HCT116 (cell line): Measurements from ENCODE around the gene SMIM45.
A peak's percentile ranks its signal among the peaks of the same experiment; 100 is the strongest.

ENCODE experiments used
- ATAC-seq: fragments of 200-7000 bp; cut with Tn5 transposase; 2 replicates; pipeline ENCODE4 v1.9.1; 2020; ENCODE audit warnings: mild to moderate bottlenecking, moderate library complexity
- BruUV-seq: library from RNA; stranded (reverse); fragments of 400-500 nt; replicated peaks from 2 replicates; lab custom pipeline; 2021; lab: Mats Ljungman, UMichigan
- CTCF ChIA-PET: fragments of 300-600 bp; sonication (Branson Sonifier 250); formaldehyde crosslinking; loops from one replicate; lab custom pipeline; 2021; ENCODE audit warnings: antibody characterized with exemption; lab: Charles Lee
- POLR2A ChIA-PET: fragments of 300-600, 350-600 bp; sonication (Branson Sonifier 250); formaldehyde crosslinking; loops from one replicate; lab custom pipeline; 2021; ENCODE audit warnings: antibody characterized with exemption; lab: Charles Lee
- RAD21 ChIA-PET, 2 experiments: fragments of 300-600 bp; sonication (Branson Sonifier 250); formaldehyde crosslinking; loops; one replicate each; lab custom pipeline; 2023; ENCODE audit warnings: low total read pairs in 2 of 2; ENCODE audit not compliant: uncharacterized antibody in 2 of 2, unreplicated experiment in 2 of 2, low non-redundant PET in 1 of 2; lab: Charles Lee
- DNase-seq: peaks from one replicate; pipeline ENCODE4 v3.0.0-alpha.2; 2010; ENCODE audit warnings: low read depth, low spot score
- H2AFZ ChIP-seq: fragments of 200-600 bp; shearing (Covaris generic), sonication (generic); 2 replicates; pipeline ENCODE4 v1.6.1; 2017; ENCODE audit warnings: low read depth, mixed run types, mixed read lengths, antibody characterized with exemption, low read length; ENCODE audit not compliant: poor library complexity, severe bottlenecking
- H3K27ac ChIP-seq: 2 replicates; pipeline ENCODE4 v1.5.1; 2012; ENCODE audit warnings: low read depth, low read length
- H3K27me3 ChIP-seq: fragments of 200-600 bp; sonication (generic); 2 replicates; pipeline ENCODE4 v1.6.1; 2016; ENCODE audit warnings: mixed run types, low read length, mixed read lengths; ENCODE audit not compliant: insufficient read depth
- H3K36me3 ChIP-seq, 2 experiments: fragments of 200-500 bp in 1 of 2; fragments of 200-600 bp in 1 of 2; sonication (Bioruptor generic) in 1 of 2; sonication (generic) in 1 of 2; 2 replicates each; pipeline versions ENCODE4 v1.5.1 to v1.6.1; 2014 to 2016; ENCODE audit warnings: low read length in 2 of 2, inconsistent platforms in 1 of 2, mixed read lengths in 1 of 2, mixed run types in 1 of 2; ENCODE audit not compliant: insufficient read depth in 2 of 2, control insufficient read depth in 1 of 2
- H3K4me1 ChIP-seq, 2 experiments: fragments of 200-600 bp in 1 of 2; sonication (generic) in 1 of 2; 2 replicates each; pipeline versions ENCODE4 v1.5.1 to v1.6.1; 2012 to 2017; ENCODE audit warnings: low read length in 2 of 2, inconsistent platforms in 1 of 2, mild to moderate bottlenecking in 1 of 2, mixed read lengths in 1 of 2, mixed run types in 1 of 2, moderate library complexity in 1 of 2; ENCODE audit not compliant: insufficient read depth in 2 of 2, control insufficient read depth in 1 of 2
- H3K4me2 ChIP-seq: fragments of 200-600 bp; sonication (generic); 2 replicates; pipeline ENCODE4 v1.6.1; 2017; ENCODE audit warnings: mixed run types, low read length, mixed read lengths
- H3K4me3 ChIP-seq, 2 experiments: fragments of 200-600 bp in 1 of 2; sonication (generic) in 1 of 2; replicated peaks in 1 of 2; 2 replicates each; pipeline ENCODE4 v1.5.1; 2011 to 2016; ENCODE audit warnings: low read length in 2 of 2, control low read depth in 1 of 2, low read depth in 1 of 2, mild to moderate bottlenecking in 1 of 2, mixed read lengths in 1 of 2, mixed run types in 1 of 2
- H3K79me2 ChIP-seq: fragments of 200-600 bp; sonication (generic); 2 replicates; pipeline ENCODE4 v1.6.1; 2017; ENCODE audit warnings: mild to moderate bottlenecking, mixed run types, low read length, moderate library complexity, mixed read lengths; ENCODE audit not compliant: insufficient read depth
- H3K9ac ChIP-seq: fragments of 200-600 bp; sonication (generic); 2 replicates; pipeline ENCODE4 v1.6.1; 2016; ENCODE audit warnings: low read length, mixed read lengths
- H3K9me2 ChIP-seq: fragments of 200-600 bp; sonication (generic), shearing (Covaris generic); 2 replicates; pipeline ENCODE4 v1.6.1; 2017; ENCODE audit warnings: mixed run types, mild to moderate bottlenecking, moderate library complexity; ENCODE audit not compliant: insufficient read depth
- H3K9me3 ChIP-seq, 2 experiments: fragments of 200-500 bp in 1 of 2; fragments of 200-600 bp in 1 of 2; sonication (Bioruptor generic) in 1 of 2; sonication (generic) in 1 of 2; 2 replicates each; pipeline ENCODE4 v1.6.1; 2014 to 2017; ENCODE audit warnings: low read length in 2 of 2, mixed read lengths in 2 of 2, inconsistent platforms in 1 of 2, low read depth in 1 of 2, mild to moderate bottlenecking in 1 of 2, mixed run types in 1 of 2, moderate library complexity in 1 of 2; ENCODE audit not compliant: control insufficient read depth in 1 of 2, insufficient read depth in 1 of 2
- H4K20me1 ChIP-seq: fragments of 200-600 bp; sonication (generic), shearing (Covaris generic); 2 replicates; pipeline ENCODE4 v1.6.1; 2017; ENCODE audit warnings: mixed run types, mild to moderate bottlenecking, moderate library complexity; ENCODE audit not compliant: insufficient read depth
- CBX3 ChIP-seq: IDR thresholded peaks from 2 replicates; pipeline ENCODE4 v1.6.1; 2012; ENCODE audit warnings: low read depth
- CEBPB ChIP-seq: IDR thresholded peaks from 2 replicates; pipeline ENCODE4 v1.6.1; 2012; ENCODE audit warnings: low read depth
- EZH2 ChIP-seq: fragments of 200-600 bp; sonication (generic); IDR thresholded peaks from 2 replicates; pipeline ENCODE4 v1.6.1; 2017; ENCODE audit warnings: antibody characterized with exemption, mixed run types
- EZH2phosphoT487 ChIP-seq: fragments of 200-600 bp; IDR thresholded peaks from 2 replicates; pipeline ENCODE4 v1.6.1; 2018; ENCODE audit warnings: antibody characterized with exemption, borderline replicate concordance
- FOSL1 ChIP-seq: IDR thresholded peaks from 2 replicates; pipeline ENCODE4 v1.6.1; 2012; ENCODE audit warnings: low read depth
- JUND ChIP-seq: IDR thresholded peaks from 2 replicates; pipeline ENCODE4 v1.6.1; 2012
- MAX ChIP-seq: IDR thresholded peaks from 2 replicates; pipeline ENCODE4 v1.6.1; 2012
- RAD21 ChIP-seq: IDR thresholded peaks from 2 replicates; pipeline ENCODE4 v1.6.1; 2012; ENCODE audit warnings: low read depth, mild to moderate bottlenecking
- REST ChIP-seq: IDR thresholded peaks from 2 replicates; pipeline ENCODE4 v1.6.1; 2012; ENCODE audit warnings: low read depth
- SIN3A ChIP-seq: IDR thresholded peaks from 2 replicates; pipeline ENCODE4 v1.6.1; 2012; ENCODE audit warnings: low read depth
- SP1 ChIP-seq: IDR thresholded peaks from 2 replicates; pipeline ENCODE4 v1.6.1; 2012; ENCODE audit warnings: low read depth
- SRF ChIP-seq: IDR thresholded peaks from 2 replicates; pipeline ENCODE4 v1.6.1; 2012; ENCODE audit warnings: low read depth
- TCF7L2 ChIP-seq: IDR thresholded peaks from 2 replicates; pipeline ENCODE4 v1.7.0; 2011; ENCODE audit warnings: borderline replicate concordance, inconsistent platforms; ENCODE audit not compliant: insufficient read depth, insufficient read length; ENCODE audit errors: extremely low read depth
- YY1 ChIP-seq: IDR thresholded peaks from 2 replicates; pipeline ENCODE4 v1.6.1; 2011; ENCODE audit warnings: low read length, low read depth, moderate library complexity, mild to moderate bottlenecking; ENCODE audit not compliant: insufficient replicate concordance; ENCODE audit errors: extremely low read depth
- ZBTB33 ChIP-seq: IDR thresholded peaks from 2 replicates; pipeline ENCODE4 v1.6.1; 2011; ENCODE audit warnings: mild to moderate bottlenecking, low read length, moderate library complexity; ENCODE audit not compliant: insufficient replicate concordance; ENCODE audit errors: extremely low read depth
- ZFX ChIP-seq: fragments of 450-650 bp; IDR thresholded peaks from 2 replicates; pipeline ENCODE4 v1.6.1; 2017
- ZNF274 ChIP-seq: fragments of 200-500 bp; sonication (Bioruptor generic); IDR thresholded peaks from 2 replicates; pipeline ENCODE4 v1.6.1; 2014; ENCODE audit warnings: mild to moderate bottlenecking, low read depth, low read length, inconsistent platforms
- intact Hi-C: fragments of 100-400 bp; cut with micrococcal nuclease; formaldehyde crosslinking; loops from 2 replicates; pipeline ENCODE4 v1.10.0; 2022
- TF ChIP-seq, protein P1 (sequence below): IDR thresholded peaks from 2 replicates; pipeline ENCODE4 v1.6.1; 2012
- TF ChIP-seq, protein P2 (sequence below), 3 experiments: fragments of 200-600 bp in 1 of 3; sonication (generic) in 1 of 3; IDR thresholded peaks in 2 of 3; conservative IDR thresholded peaks in 1 of 3; 2 replicates each; pipeline ENCODE4 v1.5.1; 2012 to 2017; ENCODE audit warnings: low read depth in 2 of 3, low read length in 2 of 3, antibody characterized with exemption in 1 of 3, borderline replicate concordance in 1 of 3, control low read depth in 1 of 3, mild to moderate bottlenecking in 1 of 3, mixed read lengths in 1 of 3, mixed run types in 1 of 3, moderate library complexity in 1 of 3; ENCODE audit not compliant: insufficient read depth in 1 of 3

The SMIM45 gene

GRCh38 chr22:41915786-41916493 lies 36.0 kb upstream of the SMIM45 start:
- Histone ChIP-seq H3K9me3 (no peaks in the 10 kb centered on the region), H3K27ac (no peak overlapping the region), H3K9ac (no peak overlapping the region), H3K27me3 (no peaks in the 10 kb centered on the region), H2AFZ (no peak overlapping the region), H3K9me2 (no peaks in the 10 kb centered on the region), H4K20me1 (no peaks in the 10 kb centered on the region), H3K79me2 (no peaks in the 10 kb centered on the region), H3K36me3 (no peaks in the 10 kb centered on the region), H3K4me3 (no peak overlapping the region), H3K4me1 (peaks cover 12 to 44% of the 10 kb centered on the region in 2 experiments), H3K4me2 (peak overlapping the region; percentile 74; the same call in 1 of the 2 replicates)
- intact Hi-C loops, result no loop called here
- DNase-seq (no peak), ATAC-seq (no peak)
- no peak for TF ChIP-seq ZNF274
- no peak for TF ChIP-seq ZFX
- TF ChIP-seq RAD21, result no peak
- TF ChIP-seq, protein P1, sequence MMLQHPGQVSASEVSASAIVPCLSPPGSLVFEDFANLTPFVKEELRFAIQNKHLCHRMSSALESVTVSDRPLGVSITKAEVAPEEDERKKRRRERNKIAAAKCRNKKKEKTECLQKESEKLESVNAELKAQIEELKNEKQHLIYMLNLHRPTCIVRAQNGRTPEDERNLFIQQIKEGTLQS, result no peak
- no peak for TF ChIP-seq SP1
- no peak for TF ChIP-seq SIN3A
- no peak for TF ChIP-seq TCF7L2
- no peak for TF ChIP-seq JUND
- no peak for TF ChIP-seq EZH2phosphoT487
- no peak for TF ChIP-seq ZBTB33
- no peak for TF ChIP-seq SRF
- TF ChIP-seq CEBPB, result no peak
- no peak for TF ChIP-seq FOSL1
- TF ChIP-seq, protein P2, sequence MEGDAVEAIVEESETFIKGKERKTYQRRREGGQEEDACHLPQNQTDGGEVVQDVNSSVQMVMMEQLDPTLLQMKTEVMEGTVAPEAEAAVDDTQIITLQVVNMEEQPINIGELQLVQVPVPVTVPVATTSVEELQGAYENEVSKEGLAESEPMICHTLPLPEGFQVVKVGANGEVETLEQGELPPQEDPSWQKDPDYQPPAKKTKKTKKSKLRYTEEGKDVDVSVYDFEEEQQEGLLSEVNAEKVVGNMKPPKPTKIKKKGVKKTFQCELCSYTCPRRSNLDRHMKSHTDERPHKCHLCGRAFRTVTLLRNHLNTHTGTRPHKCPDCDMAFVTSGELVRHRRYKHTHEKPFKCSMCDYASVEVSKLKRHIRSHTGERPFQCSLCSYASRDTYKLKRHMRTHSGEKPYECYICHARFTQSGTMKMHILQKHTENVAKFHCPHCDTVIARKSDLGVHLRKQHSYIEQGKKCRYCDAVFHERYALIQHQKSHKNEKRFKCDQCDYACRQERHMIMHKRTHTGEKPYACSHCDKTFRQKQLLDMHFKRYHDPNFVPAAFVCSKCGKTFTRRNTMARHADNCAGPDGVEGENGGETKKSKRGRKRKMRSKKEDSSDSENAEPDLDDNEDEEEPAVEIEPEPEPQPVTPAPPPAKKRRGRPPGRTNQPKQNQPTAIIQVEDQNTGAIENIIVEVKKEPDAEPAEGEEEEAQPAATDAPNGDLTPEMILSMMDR (IDR thresholded peaks at IDR 0.05 in 2 of 3, conservative IDR thresholded peaks at IDR 0.05 in 1 of 3; ENCODE audit: borderline replicate concordance in 1 of 3, insufficient read depth in 1 of 3, low read depth in 2 of 3, low read length in 2 of 3), result no peak
- TF ChIP-seq MAX, result no peak
- TF ChIP-seq CBX3, result no peak
- no peak for TF ChIP-seq EZH2
- no peak for TF ChIP-seq REST
- no peak for TF ChIP-seq YY1
- no TSS peak for BruUV-seq
- RAD21 ChIA-PET, result no interaction called here
- CTCF ChIA-PET, result interaction anchor here (2.6 kb wide), 1 partner anchor 10 kb away, joined by 9 read pairs; no protein-coding TSS in a partner anchor
- POLR2A ChIA-PET, result interaction anchor here (1.0 kb wide), 1 partner anchor 249 kb away, joined by 3 read pairs; no protein-coding TSS in a partner anchor
